ENCODE results near the gene NEMP2. TPM values are rescaled to one million over a fixed set of nuclear protein-coding genes. Genes with fewer than 3 reads are reported as not detected.

Gene NEMP2
- total RNA-seq, 1 experiment from 2014 or later: 12.0 TPM

DNA sequence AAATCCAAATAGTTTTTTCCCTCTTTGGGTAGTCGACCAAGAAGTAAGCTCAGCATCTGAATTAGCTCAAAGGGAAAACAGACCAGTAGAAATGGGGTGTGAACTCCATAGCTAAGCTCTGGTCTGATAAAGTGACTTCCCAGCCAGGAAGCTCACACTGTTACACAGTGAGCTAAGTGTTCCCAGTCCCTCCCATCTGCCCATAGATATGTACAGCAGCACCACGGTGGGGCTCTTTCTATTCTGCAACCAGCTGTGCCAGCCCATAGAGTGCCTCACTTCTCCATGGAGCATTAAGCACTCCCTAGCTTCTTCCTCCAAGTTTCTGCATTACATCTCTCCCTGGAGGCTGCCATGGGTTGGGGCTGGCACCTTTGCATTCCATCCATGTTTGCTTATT lies 27.6 kb upstream of the NEMP2 start:
- CTCF ChIA-PET: no interaction called here
- BruUV-seq (replicated peaks): no TSS peak
- DNase-seq (ENCODE audit: low read depth, low spot score): no peak
- intact Hi-C loops (cut with micrococcal nuclease; ENCODE audit: unreplicated experiment): no loop called here
- Histone ChIP-seq H3K4me1 (ENCODE audit: control insufficient read depth, insufficient read depth, low read length) (no peaks in the 10 kb centered on the region), H3K27ac (ENCODE audit: low read length) (no peak overlapping the region), H3K36me3 (ENCODE audit: control insufficient read depth, insufficient read depth, low read length) (no peaks in the 10 kb centered on the region), H3K4me3 (ENCODE audit: low read depth in 2 of 2, low read length in 2 of 2) (no peak overlapping the region), H3K27me3 (ENCODE audit: control insufficient read depth, insufficient read depth, low read length) (no peaks in the 10 kb centered on the region), H3K9me3 (ENCODE audit: control insufficient read depth, insufficient read depth, low read depth, low read length) (peaks cover 4% of the 10 kb centered on the region; the same call in 1 of the 2 replicates)
- no peak for ATAC-seq
- in situ Hi-C loops (cut with HindIII; ENCODE audit: low pct_unique_long_range_greater_than_20kb, low sequenced_read_pairs): no loop called here
- POLR2A ChIA-PET: no interaction called here
- TF ChIP-seq CTCF (IDR thresholded peaks at IDR 0.05): no peak
- no peak for TF ChIP-seq POLR2AphosphoS5 (IDR thresholded peaks at IDR 0.05; ENCODE audit: low read depth, low read length)
- TF ChIP-seq REST (IDR thresholded peaks at IDR 0.05; ENCODE audit: insufficient read depth in 1 of 2, low read depth in 2 of 2, low read length in 1 of 2): no peak
- no peak for TF ChIP-seq SIN3A (IDR thresholded peaks at IDR 0.05; ENCODE audit: borderline replicate concordance, insufficient read depth, low read depth, low read length)
- TF ChIP-seq TCF7L2 (IDR thresholded peaks at IDR 0.05; ENCODE audit: low read depth, low read length): no peak

- intact Hi-C loops (cut with micrococcal nuclease; ENCODE audit: unreplicated experiment): no loop called here
- CTCF ChIA-PET: no interaction called here
- no TSS peak for BruUV-seq (replicated peaks)
Observed at GRCh38 chr2:190561094-190561493, 26.6 kb upstream of the NEMP2 start.

More at GRCh38 chr2:190561094-190561493, 26.6 kb upstream of the NEMP2 start:
- ATAC-seq (no peak), DNase-seq (ENCODE audit: low read depth, low spot score) (no peak)
- H3K27ac ChIP-seq (ENCODE audit: low read length): no peak overlapping the region
- POLR2A ChIA-PET: no interaction called here
- in situ Hi-C loops (cut with HindIII; ENCODE audit: low pct_unique_long_range_greater_than_20kb, low sequenced_read_pairs): no loop called here
- H3K4me1 ChIP-seq (ENCODE audit: control insufficient read depth, insufficient read depth, low read length): no peaks in the 10 kb centered on the region
- no peaks in the 10 kb centered on the region for H3K9me3 ChIP-seq (ENCODE audit: control insufficient read depth, insufficient read depth, low read depth, low read length)
- H3K36me3 ChIP-seq (ENCODE audit: control insufficient read depth, insufficient read depth, low read length): no peaks in the 10 kb centered on the region
- H3K4me3 ChIP-seq (ENCODE audit: low read depth in 2 of 2, low read length in 2 of 2): no peak overlapping the region
- H3K27me3 ChIP-seq (ENCODE audit: control insufficient read depth, insufficient read depth, low read length): no peaks in the 10 kb centered on the region
- TF ChIP-seq CTCF (IDR thresholded peaks at IDR 0.05) (no peak), TCF7L2 (IDR thresholded peaks at IDR 0.05; ENCODE audit: low read depth, low read length) (no peak), REST (IDR thresholded peaks at IDR 0.05; ENCODE audit: insufficient read depth in 1 of 2, low read depth in 2 of 2, low read length in 1 of 2) (no peak), POLR2AphosphoS5 (IDR thresholded peaks at IDR 0.05; ENCODE audit: low read depth, low read length) (no peak), SIN3A (IDR thresholded peaks at IDR 0.05; ENCODE audit: borderline replicate concordance, insufficient read depth, low read depth, low read length) (no peak)

All from Panc1 (cell line).